Panc1 (cell line): ENCODE data around the gene MRNIP. TPM values are rescaled to one million over a fixed set of nuclear protein-coding genes. Genes with fewer than 3 reads are reported as not detected.

Source experiments
- ATAC-seq: fragments of 200-7000 bp; cut with Tn5 transposase; 2 replicates; pipeline ENCODE4 v1.9.1; 2020; ENCODE audit warnings: mild to moderate bottlenecking, moderate library complexity
- BruUV-seq: library from RNA; stranded (reverse); fragments of 400-500 nt; replicated peaks from 2 replicates; lab custom pipeline; 2021; lab: Mats Ljungman, UMichigan
- CTCF ChIA-PET: fragments of 300-600 bp; sonication (Branson Sonifier 250); formaldehyde crosslinking; loops from one replicate; lab custom pipeline; 2022; ENCODE audit warnings: antibody characterized with exemption; lab: Charles Lee
- POLR2A ChIA-PET: fragments of 300-600 bp; sonication (Branson Sonifier 250); formaldehyde crosslinking; loops from one replicate; lab custom pipeline; 2022; ENCODE audit warnings: antibody characterized with exemption; lab: Charles Lee
- DNase-seq: peaks from one replicate; pipeline ENCODE4 v3.0.0-alpha.2; 2010; ENCODE audit warnings: low read depth, low spot score
- H3K27ac ChIP-seq: 2 replicates; pipeline ENCODE4 v1.5.1; 2011; ENCODE audit warnings: mild to moderate bottlenecking, low read length, inconsistent platforms
- H3K27me3 ChIP-seq: fragments of 200-500 bp; sonication (Bioruptor generic); 2 replicates; pipeline ENCODE4 v1.6.0; 2014; ENCODE audit warnings: low read length, inconsistent platforms; ENCODE audit not compliant: control insufficient read depth, insufficient read depth
- H3K36me3 ChIP-seq: fragments of 200-500 bp; sonication (Bioruptor generic); 2 replicates; pipeline ENCODE4 v1.5.1; 2014; ENCODE audit warnings: inconsistent platforms, mild to moderate bottlenecking, low read length, moderate library complexity; ENCODE audit not compliant: control insufficient read depth, insufficient read depth
- H3K4me1 ChIP-seq: 2 replicates; pipeline ENCODE4 v1.5.1; 2011; ENCODE audit warnings: inconsistent platforms, mild to moderate bottlenecking, low read length, moderate library complexity; ENCODE audit not compliant: control insufficient read depth, insufficient read depth
- H3K4me3 ChIP-seq, 2 experiments: 2 replicates each; pipeline ENCODE4 v1.5.1; 2011 to 2012; ENCODE audit warnings: low read depth in 2 of 2, low read length in 2 of 2, mild to moderate bottlenecking in 2 of 2, inconsistent platforms in 1 of 2, moderate library complexity in 1 of 2
- H3K9me3 ChIP-seq: fragments of 200-500 bp; sonication (Bioruptor generic); 2 replicates; pipeline ENCODE4 v1.5.1; 2014; ENCODE audit warnings: low read depth, mild to moderate bottlenecking, inconsistent platforms, low read length, moderate library complexity; ENCODE audit not compliant: control insufficient read depth, insufficient read depth
- POLR2AphosphoS5 ChIP-seq: IDR thresholded peaks from 2 replicates; pipeline ENCODE4 v1.6.1; 2012; ENCODE audit warnings: mild to moderate bottlenecking, low read depth, low read length, moderate library complexity
- SIN3A ChIP-seq: IDR thresholded peaks from 2 replicates; pipeline ENCODE4 v1.6.1; 2012; ENCODE audit warnings: low read depth, mild to moderate bottlenecking, low read length, moderate library complexity, borderline replicate concordance; ENCODE audit not compliant: insufficient read depth
- TCF7L2 ChIP-seq: IDR thresholded peaks from 2 replicates; pipeline ENCODE4 v1.6.1; 2011; ENCODE audit warnings: mild to moderate bottlenecking, low read depth, low read length, inconsistent platforms
- in situ Hi-C: cut with HindIII; loops from 2 replicates; pipeline ENCODE4 v1.10.0; 2016; ENCODE audit warnings: low sequenced_read_pairs, low pct_unique_long_range_greater_than_20kb
- intact Hi-C: fragments of 100-400 bp; cut with micrococcal nuclease; formaldehyde crosslinking; loops from one replicate; pipeline ENCODE4 v1.10.0; 2022; ENCODE audit not compliant: unreplicated experiment
- total RNA-seq: library from RNA; stranded (reverse); gene quantifications from one replicate; pipeline ENCODE4 v1.2.1, GENCODE V29; 2021; ENCODE audit not compliant: unreplicated experiment
- TF ChIP-seq, protein P1 (sequence below), 2 experiments: IDR thresholded peaks; 2 replicates each; pipeline ENCODE4 v1.6.1; 2011 to 2012; ENCODE audit warnings: low read depth in 2 of 2, control low read depth in 1 of 2, low read length in 1 of 2, mild to moderate bottlenecking in 1 of 2, moderate library complexity in 1 of 2; ENCODE audit not compliant: insufficient read depth in 1 of 2
- TF ChIP-seq, protein P2 (sequence below): fragments of 450-650 bp; IDR thresholded peaks from 2 replicates; pipeline ENCODE4 v1.5.1; 2017; ENCODE audit warnings: mild to moderate bottlenecking

MRNIP gene
- total RNA-seq, 1 experiment from 2014 or later, result 33.0 TPM

GRCh38 chr5:179885491-179886090 is 27.0 kb upstream of the MRNIP start:
- peaks cover 18% of the 10 kb centered on the region for H3K9me3 ChIP-seq
- no TSS peak for BruUV-seq
- ATAC-seq (no peak), DNase-seq (no peak)
- ChIA-PET POLR2A (no interaction called here), CTCF (no interaction called here)
- H3K27me3 ChIP-seq, result no peaks in the 10 kb centered on the region
- no peak overlapping the region for H3K27ac ChIP-seq
- TF ChIP-seq, protein P1, sequence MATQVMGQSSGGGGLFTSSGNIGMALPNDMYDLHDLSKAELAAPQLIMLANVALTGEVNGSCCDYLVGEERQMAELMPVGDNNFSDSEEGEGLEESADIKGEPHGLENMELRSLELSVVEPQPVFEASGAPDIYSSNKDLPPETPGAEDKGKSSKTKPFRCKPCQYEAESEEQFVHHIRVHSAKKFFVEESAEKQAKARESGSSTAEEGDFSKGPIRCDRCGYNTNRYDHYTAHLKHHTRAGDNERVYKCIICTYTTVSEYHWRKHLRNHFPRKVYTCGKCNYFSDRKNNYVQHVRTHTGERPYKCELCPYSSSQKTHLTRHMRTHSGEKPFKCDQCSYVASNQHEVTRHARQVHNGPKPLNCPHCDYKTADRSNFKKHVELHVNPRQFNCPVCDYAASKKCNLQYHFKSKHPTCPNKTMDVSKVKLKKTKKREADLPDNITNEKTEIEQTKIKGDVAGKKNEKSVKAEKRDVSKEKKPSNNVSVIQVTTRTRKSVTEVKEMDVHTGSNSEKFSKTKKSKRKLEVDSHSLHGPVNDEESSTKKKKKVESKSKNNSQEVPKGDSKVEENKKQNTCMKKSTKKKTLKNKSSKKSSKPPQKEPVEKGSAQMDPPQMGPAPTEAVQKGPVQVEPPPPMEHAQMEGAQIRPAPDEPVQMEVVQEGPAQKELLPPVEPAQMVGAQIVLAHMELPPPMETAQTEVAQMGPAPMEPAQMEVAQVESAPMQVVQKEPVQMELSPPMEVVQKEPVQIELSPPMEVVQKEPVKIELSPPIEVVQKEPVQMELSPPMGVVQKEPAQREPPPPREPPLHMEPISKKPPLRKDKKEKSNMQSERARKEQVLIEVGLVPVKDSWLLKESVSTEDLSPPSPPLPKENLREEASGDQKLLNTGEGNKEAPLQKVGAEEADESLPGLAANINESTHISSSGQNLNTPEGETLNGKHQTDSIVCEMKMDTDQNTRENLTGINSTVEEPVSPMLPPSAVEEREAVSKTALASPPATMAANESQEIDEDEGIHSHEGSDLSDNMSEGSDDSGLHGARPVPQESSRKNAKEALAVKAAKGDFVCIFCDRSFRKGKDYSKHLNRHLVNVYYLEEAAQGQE (IDR thresholded peaks at IDR 0.05; ENCODE audit: insufficient read depth in 1 of 2, low read depth in 2 of 2, low read length in 1 of 2), result no peak
- TF ChIP-seq SIN3A (no peak), POLR2AphosphoS5 (no peak), TCF7L2 (no peak)
- TF ChIP-seq, protein P2, sequence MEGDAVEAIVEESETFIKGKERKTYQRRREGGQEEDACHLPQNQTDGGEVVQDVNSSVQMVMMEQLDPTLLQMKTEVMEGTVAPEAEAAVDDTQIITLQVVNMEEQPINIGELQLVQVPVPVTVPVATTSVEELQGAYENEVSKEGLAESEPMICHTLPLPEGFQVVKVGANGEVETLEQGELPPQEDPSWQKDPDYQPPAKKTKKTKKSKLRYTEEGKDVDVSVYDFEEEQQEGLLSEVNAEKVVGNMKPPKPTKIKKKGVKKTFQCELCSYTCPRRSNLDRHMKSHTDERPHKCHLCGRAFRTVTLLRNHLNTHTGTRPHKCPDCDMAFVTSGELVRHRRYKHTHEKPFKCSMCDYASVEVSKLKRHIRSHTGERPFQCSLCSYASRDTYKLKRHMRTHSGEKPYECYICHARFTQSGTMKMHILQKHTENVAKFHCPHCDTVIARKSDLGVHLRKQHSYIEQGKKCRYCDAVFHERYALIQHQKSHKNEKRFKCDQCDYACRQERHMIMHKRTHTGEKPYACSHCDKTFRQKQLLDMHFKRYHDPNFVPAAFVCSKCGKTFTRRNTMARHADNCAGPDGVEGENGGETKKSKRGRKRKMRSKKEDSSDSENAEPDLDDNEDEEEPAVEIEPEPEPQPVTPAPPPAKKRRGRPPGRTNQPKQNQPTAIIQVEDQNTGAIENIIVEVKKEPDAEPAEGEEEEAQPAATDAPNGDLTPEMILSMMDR, result no peak
- peaks cover 12% of the 10 kb centered on the region for H3K36me3 ChIP-seq
- in situ Hi-C loops (no loop called here), intact Hi-C loops (no loop called here)
- no peaks in the 10 kb centered on the region for H3K4me1 ChIP-seq
- no peak overlapping the region for H3K4me3 ChIP-seq

DNA sequence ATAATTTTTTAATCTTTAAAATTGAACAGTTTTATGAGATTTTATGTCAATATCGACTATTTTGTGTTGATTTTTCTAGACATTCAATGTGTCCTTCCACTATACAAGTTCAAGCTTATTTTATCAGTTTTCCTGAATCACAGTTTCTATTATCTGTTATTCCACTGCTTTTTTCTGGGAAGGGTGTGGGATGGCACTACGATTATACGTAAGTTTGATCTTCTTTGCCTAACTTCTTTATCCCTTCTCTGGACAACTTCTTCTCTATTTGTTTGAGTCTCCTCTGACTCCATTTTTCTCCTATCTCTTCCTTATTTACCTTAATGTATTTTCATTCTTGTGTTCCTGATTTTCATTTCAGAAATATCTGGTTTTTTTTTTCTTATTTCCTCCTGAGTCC is 24.5 kb upstream of the MRNIP start:
- in situ Hi-C loops (no loop called here), intact Hi-C loops (no loop called here)
- Histone ChIP-seq H3K4me1 (no peaks in the 10 kb centered on the region), H3K36me3 (peaks cover 12% of the 10 kb centered on the region), H3K9me3 (peaks cover 18% of the 10 kb centered on the region), H3K4me3 (no peak overlapping the region), H3K27ac (no peak overlapping the region), H3K27me3 (no peaks in the 10 kb centered on the region)
- BruUV-seq, result TSS peak; percentile 62
- ATAC-seq (no peak), DNase-seq (no peak)
- TF ChIP-seq SIN3A (no peak), POLR2AphosphoS5 (no peak), TCF7L2 (no peak)
- TF ChIP-seq, protein P1 (IDR thresholded peaks at IDR 0.05; ENCODE audit: insufficient read depth in 1 of 2, low read depth in 2 of 2, low read length in 1 of 2), result no peak
- TF ChIP-seq, protein P2, result no peak
- ChIA-PET CTCF (no interaction called here), POLR2A (interaction anchor here (0.7 kb wide), 1 partner anchor 148 kb away, joined by 4 read pairs; no protein-coding TSS in a partner anchor)
